Measurements from ENCODE around the gene MANBA.

Gene MANBA

DNA sequence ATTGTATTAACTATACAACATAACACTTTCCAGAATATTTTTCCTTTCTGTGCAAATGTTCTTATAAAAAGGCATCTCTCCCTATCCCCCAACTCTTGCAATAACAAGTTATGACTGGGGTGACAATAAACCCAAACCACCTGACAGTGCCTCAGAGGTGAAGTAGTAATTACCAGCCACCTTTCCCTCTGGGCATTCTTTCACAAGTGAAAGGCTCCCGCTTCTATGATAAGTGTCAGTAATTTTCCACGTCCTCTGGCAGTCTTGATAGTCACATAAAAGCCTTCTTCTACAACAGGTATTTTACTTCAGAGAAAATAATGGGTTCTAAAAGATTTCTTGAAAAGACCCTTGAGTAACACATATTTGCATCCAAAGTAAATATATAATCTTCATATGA lies 82.7 kb downstream of the MANBA start:
- no peak for DNase-seq (ENCODE audit: low read depth)

DNA sequence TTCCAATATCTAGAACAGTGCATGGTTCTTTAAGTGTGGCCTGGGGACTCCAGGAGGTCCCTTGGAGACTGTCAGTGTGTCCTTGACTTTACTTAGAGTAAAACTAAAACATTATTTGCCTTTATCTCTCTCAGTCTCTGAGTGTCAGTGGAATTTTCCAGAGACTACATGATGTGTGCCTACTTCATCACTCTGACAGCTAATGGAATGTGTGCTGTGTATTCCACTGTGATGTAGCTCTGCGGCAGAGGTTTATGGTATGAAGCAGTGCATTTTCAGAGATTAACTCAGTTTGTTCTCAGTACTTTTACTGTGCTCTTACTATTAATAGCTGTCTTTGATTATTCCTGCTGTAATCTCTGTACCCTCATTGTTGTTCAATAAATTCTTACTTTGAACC lies 85.6 kb downstream of the MANBA start:
- no peak for DNase-seq (ENCODE audit: low read depth)

DNA sequence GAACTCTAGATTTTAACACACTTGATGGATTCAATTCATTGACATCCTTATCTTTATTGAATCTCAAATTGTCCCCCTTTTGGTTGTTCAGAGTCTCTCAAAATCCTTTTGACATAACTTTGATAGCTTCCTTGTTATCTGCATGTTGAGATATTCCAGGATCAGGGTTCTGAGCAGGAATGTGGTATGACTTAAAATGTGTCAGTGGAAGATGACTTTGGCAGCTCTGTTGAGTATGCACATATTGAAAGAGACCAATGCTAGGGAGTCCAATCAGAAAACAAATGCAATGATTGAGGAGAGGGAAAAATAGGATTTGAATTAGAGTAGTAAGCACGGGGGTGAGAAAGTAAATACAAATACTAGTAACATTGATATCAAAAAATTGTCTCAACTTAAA lies 93.8 kb downstream of the MANBA start:
- no peak for DNase-seq (ENCODE audit: low read depth)

DNA sequence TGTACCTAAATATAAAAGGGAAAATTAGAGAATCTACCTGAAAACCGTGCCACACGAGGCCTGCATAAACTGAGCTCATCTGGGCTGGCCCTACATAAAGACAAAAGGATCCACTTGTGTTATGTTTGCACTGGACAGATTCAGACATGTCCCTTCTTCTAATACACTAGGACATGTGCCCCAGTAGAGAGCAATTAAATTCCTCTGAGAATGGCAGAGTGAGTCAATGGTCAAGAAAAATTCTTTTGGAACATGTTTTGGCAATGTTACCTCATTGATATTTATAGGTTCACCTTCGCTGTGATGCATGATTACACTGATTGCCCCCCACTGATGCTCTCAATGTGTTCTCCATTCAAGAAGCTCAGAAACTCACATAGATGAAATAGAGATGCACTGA lies 95.2 kb downstream of the MANBA start:
- no peak for DNase-seq (ENCODE audit: low read depth)

DNA sequence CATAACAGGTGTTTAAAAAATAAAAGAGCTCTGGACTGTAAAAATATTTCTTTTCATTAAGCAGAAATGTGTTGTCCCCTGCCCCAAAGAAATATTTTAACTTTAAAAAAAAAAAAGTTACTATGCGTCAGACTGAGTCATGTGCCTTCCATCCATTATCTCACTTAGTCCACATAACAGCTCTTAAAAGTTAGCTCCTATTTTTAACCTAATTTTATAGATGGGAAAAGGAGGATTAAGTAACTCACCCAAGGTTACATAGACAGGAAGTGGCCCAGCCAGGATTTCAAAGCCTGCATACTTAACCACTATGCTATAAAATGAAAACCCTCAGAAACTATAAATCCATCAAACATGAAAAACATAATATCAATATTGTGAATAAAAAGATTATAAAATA lies 97.7 kb downstream of the MANBA start:
- DNase-seq (ENCODE audit: low read depth) = peak; percentile 54

DNA sequence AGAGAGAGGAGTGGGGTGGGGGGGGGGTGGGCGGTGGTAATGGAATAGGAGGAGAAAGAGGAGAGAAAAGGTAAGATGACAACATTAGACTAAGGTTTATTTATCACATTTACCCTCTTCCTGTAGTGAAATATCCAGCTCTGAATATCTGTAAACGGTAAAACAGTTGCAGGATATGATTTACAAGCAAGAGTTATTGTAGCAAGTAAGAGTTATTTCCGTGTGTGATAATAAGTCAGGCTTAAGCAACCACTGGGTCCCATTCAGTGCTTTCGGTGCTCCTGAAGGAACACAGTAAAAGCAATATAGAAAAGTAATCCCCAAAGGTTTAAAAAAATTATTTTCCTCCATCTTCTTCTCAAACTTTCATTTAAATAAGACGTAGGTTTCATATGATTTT lies 103.6 kb downstream of the MANBA start:
- DNase-seq (ENCODE audit: low read depth) = no peak

DNA sequence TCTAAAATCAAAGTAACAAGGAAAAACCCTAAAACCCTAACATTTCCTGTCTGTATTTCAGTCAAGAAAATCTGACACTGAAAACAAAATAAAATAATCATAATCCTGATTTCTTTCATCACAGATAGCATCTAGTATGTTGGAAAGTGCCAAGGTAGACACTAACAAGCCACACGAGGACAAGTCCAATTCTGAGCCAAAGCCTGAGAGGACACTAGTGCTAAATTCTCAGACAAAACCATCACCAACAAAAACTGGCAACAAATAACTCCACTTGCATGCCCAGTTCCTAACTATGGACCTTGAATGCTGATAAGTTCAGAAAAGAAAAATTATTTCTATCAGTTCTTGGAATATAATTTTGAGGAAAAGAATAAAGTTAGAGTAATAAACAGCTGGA lies 113.7 kb downstream of the MANBA start:
- DNase-seq (ENCODE audit: low read depth) = no peak

DNA sequence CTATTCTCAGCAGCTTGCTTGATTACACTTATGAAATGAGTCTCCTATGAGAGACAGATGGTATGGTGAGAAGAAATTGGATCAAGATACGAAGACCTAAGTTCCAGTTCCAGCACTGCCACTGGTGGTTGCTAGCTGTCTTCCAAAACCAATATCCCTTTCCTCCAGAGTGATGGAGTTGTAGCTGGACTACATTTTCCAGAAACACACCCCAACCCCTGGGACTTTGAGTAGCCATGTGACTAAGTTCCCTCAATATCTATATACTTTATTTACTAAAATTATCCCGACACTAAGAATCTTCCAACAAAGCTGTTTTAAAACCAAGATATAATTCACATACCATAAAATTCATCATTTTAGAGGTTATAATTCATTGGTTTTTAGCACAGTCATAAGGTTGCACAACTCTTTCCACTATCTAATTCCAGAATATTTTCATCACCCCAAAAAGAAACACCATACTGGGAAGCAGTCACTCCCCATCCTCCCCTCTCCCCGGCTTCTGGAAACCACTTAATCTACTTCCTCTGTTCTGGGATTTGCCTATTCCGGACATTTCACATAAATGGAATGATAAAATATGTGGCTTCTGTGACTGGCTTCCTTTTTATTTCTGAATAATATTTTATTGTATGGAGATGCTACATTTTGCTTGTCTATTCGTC lies 118.0 kb downstream of the MANBA start:
- peak; percentile 36 for DNase-seq (ENCODE audit: low read depth)

DNA sequence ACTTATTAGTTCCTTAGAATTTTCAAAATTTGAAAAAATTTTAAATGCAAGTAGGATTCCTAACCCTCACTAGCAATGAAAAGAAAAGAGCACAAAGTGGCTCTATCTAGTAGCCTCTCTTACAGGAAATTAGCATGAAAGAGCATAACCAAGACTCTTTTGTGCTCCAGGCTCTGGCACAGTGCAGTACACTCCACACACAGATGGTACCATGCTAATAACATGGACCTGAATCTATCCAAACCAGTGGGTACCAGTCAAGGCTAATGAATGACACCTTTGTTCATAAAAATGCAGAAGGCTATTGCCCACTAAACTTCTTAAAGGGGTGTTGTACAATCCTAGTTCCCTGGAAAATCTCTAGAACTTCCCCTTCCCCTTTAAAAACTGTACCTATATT lies 119.0 kb downstream of the MANBA start:
- no peak for DNase-seq (ENCODE audit: low read depth)

DNA sequence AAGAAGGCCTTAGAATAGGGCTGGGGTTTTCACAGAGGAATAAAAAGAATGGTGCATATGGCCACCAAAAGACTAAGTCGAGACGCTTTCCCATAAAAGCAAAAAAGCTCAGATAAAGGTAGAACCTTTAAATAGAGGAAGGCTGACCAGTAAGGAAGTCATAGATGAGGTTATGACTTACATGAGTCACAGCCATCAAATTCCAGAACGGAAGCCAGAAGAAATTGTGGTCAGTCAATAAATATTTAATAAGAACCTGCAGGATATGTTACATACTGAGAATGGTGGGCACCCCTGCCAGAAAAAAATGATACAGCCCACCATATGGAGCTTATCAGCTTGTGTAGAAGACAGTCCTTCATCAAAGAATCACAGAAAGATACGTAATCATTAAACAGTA lies 120.1 kb downstream of the MANBA start:
- DNase-seq (ENCODE audit: low read depth) = no peak

DNA sequence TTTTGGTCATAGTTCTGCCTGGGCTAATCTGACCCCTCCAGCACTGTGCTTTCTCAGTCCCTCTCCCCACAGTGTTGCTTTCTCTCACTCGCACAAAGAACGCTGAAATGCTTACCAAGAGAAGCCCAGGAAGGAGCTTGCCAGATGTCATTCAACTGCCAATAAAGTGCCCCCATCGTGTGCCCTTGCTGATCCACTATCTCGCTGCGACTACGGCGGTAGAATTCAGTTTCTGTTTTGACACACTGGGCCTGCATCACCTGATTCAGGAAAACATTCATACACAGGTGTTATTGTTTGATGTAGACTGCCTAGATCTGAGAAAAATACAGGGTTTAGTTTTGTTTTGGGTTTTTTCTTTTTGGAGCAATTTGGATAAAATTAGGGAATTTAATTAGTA lies 121.2 kb downstream of the MANBA start:
- DNase-seq (ENCODE audit: low read depth) = no peak

DNA sequence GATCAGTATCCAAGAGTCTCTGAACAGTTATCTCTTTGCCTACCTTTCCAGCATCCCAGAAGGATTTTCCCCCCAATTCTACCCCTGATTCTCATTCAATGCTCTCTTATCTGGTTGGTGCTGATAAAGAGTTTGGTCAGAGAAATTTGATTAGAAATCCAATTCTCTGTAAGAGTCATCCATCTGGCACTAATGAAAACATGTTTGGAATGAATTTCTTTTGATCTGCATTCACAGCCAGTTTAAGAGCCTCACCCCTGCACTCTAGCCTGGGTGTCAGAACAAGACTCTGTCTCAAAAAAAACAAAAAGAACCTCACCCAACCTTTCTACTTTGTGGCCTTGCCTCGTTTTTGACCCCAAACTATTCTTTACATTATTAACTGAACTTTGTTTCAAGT lies 122.1 kb downstream of the MANBA start:
- no peak for DNase-seq (ENCODE audit: low read depth)

DNA sequence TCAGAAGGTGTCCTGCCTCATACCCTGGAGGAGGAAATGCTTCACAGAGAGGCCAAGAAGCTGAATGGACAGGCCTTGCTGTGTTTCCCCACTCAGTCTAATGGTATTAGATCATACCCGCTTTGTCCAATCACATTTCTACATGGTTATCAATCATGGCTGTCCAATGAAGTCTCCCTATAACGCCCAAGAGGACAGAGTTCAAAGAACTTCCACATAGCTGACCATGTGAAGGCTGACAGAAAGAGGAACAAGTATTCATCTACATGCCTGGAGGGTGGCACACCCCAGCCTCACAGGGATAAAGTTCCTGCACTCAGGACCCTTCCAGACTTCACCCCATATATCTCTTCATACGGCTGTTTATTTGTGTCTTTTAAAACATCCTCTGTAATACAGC lies 123.4 kb downstream of the MANBA start:
- DNase-seq (ENCODE audit: low read depth) = no peak

DNA sequence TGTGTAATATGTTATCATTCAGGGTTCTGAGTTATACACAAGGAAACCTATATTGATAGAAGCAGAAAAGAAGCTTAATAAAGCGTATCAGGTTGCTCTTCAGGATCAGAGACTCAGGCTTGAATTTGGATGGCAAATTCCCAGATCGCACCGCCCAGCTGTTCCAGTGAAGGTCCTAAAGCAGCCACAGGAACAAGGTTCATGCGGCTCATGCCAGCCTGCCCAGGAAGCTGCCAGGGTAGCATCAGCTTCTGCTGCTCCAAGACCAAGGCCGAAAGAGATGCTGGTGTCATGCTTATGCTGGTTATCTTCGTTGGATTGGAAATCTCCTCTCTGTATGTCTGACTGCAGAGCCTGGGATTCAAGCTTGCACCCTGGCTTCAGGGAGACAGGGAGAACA lies 127.7 kb downstream of the MANBA start:
- DNase-seq (ENCODE audit: low read depth) = no peak

DNA sequence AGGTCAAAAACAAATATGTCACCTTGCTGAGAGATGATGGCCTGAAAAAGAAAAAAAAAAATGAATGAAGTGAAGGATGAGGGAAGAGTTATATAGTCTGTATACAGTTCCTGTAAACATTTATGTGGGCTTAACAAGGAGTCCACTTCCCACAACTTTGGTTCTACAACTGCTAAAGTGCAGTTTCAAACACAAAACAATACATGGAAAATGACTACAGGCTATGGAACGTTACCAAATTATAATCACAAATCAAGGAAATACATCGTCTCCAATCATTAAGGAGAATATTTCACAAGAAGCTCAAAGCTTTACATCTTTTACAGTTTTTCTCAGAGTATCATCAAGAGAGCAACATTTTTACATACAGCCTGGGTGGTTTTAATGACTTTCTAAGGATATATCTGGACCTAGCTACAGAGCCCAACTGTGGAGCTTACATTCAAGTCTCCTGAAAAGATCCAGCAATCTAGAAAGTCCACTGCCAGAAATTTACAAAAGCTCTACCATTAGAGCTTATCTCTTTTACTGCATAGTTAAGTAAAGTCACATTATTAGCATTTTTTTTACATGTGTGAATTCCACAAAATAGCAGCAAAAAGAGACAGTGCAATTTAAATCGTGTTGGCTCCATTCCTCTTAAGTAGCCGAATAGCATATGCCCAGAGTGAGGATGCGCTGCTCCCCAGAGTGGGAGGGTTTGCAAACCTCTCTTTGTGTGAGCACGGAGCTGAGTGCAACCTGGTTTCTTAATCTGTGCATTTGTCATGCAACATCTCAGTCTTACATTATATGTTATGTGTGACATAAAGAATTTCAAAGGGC lies 128.3 kb downstream of the MANBA start:
- DNase-seq (ENCODE audit: low read depth) = no peak

DNA sequence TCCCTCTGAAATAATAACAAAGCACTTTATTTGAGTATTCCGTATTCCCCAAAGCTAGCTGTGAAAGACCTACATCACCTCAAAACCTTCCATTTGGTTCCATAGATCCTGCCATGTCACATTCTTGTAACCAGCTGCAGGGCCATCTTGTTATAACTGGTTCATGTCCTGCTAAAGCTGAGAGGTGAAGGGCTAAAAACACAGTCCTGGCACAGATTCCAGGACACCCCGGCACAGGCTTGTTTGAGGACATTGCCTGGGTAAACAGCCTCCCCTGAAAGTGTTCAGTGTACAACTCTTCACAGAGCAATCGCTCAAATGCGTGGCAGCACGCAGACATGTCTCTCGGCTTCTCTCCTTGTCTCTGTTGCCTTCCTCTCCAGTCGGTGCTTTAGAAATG lies 129.2 kb downstream of the MANBA start:
- DNase-seq (ENCODE audit: low read depth) = no peak

DNA sequence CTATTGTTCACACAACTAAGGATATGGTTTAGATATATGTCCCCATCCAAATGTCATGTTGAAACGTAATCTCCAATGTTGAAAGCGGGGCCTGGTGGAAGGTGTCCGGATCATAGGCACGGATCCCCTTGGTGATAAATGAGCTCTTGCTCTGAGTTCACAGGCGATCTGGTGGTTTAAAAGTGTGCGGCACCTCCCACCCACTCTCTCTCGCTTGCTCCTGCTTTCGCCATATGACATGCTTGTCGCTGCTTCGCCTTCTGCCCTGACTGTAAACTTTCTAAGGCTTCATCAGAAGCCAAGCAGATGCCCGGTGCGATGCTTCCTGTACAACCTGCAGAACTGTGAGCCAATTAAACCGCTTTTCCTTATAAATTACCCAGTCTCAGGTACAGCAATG lies 131.1 kb downstream of the MANBA start:
- no peak for DNase-seq (ENCODE audit: low read depth)

DNA sequence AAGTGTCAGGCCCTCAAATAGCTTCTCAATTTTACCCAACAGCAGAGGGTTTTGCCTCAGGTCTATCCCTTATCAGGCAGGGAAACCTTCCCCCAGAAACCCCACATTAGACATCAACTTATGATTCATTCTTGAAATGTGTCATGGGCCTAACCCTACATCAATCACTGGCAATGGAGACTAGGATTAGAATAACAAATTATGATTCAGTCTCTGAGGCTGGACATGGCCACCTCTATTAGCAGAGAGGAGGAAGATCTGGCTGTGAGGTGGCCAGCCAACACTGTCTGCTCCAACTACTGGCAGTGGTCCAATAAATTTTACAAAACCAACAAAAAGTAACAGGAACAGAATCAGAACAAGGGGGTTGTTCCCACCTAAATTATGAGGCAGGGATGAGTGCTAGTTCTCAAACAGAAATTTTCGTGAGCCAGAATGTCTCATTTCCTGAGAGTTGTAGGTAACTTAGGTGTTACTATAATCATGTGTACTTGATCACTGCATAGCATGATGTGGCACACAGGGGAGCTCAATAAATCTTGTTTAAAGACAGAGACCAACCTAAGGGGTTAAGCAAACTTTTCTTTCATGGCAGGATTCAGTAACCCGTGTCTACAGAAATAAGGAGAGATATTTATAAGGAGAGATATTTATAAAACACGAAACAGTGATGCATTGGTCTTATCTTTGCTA lies 132.8 kb downstream of the MANBA start:
- DNase-seq (ENCODE audit: low read depth) = no peak

DNA sequence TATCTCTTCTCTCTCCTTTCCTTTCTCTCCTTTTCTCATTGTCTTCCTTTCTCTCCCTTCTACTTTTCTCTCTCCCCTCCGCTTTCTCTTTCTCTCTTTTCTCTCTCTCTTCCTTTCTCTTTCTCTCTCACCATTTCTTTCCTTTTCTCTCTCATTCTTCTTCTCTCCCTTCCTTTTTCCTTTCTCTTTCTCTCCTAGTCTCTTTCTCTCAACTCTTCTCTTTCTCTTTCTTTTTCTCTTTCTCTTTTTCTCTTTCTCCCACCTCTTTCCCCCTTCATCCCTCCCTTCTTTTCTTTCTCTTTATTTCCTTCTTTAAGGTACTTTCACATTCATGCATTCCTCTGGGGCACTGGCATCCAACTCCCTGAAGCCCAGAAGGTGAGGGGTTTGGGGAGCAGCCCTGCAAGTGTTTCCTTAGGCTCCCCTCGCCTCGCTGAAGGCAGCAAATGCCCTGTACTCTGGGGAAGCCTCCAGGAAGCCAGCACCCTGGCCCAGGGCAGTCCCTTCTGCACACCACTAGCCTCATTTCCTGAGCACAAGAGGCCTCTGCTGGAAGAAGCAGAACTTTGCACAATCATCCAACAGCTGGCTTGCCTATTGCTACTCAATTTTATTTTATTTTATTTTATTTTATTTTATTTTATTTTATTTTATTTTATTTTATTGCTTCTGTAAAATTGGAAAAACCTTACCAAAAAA lies 135.4 kb downstream of the MANBA start:
- DNase-seq (ENCODE audit: low read depth) = no peak

DNA sequence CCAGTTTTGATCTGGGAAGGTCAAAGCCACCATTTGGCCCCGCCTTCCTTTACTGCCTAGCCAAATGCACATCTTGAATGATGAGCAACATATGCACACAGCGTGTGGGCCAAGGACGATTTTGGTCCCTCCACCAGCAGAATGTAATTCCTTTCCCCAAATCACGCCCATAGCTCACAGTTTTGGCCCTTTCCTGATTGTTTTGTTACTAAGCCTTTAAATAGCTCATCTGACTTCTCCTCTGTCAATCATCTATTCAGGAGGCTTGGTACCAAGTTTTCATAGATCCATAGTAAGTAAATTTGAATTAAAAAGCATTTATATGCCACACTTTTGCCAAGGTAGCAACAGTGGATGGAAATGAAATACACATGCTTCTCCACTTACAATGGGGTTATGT lies 136.3 kb downstream of the MANBA start:
- DNase-seq (ENCODE audit: low read depth) = no peak

DNA sequence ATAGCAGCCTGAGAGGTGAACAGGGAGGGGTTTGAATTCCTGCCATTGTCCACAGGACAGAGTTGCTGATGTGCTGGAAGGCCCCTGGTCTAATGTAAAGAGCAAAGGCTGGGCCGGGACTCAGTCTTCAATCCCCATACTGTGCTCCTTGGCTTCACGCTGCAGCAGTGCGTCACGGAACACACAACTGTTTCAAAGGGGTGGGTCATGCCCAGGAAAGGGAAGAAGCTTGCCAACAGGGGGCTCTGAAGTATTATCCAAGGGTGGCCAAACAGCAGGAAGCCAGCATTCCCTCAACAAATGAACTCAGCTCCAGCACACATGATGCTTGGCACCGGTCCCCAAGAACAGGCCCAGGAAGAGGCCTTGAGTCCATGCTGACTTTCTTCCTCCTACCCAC lies 137.1 kb downstream of the MANBA start:
- DNase-seq (ENCODE audit: low read depth) = no peak

DNA sequence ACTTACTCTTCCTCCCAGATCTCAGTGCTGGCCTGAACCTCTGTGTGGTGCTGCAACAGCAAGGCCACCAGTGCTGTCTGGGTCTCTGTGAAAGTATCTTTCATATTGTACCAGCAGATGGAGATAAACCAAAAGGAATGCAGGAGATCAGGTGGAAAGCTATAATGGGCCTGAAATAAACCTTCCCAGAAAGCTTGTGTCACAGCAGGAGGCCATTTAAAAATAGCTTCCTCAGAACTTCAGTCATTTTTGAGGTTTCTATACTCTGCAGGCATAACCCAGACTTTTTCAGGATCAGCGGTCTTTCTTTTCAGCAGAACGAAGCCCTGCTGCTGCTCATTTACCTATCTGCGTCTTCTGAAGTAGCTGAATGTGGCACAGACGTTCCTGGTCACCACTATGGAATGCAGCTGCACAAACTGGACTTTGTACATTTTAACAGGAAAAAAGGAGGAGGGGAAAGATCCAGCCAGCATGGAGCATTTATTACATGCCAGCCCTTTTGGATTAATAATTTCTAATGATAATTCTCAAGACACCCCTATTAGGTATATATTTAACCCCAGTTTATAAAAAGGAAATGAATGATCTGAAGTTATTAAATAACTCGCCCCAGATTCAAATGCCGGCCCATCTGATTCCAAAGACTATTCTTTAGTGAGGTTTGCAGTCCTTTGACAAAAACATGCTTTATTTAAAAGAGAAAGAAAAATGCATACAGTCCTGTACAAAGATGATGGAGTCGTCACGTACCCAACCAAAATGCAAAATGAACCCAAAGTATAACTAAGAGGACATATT lies 139.9 kb downstream of the MANBA start:
- DNase-seq (ENCODE audit: low read depth) = peak; percentile 67
